H1 (cell line): ENCODE data around the gene SEMA3D. TPM values are rescaled to one million over a fixed set of nuclear protein-coding genes. Genes with fewer than 3 reads are reported as not detected.

Experiments
- CTCF ChIA-PET: fragments of 300-600 bp; sonication (Branson Sonifier 250); formaldehyde crosslinking; loops from one replicate; lab custom pipeline; 2021; ENCODE audit not compliant: partially characterized antibody; lab: Charles Lee
- POLR2A ChIA-PET: fragments of 300-600 bp; sonication (Branson Sonifier 250); formaldehyde crosslinking; loops from one replicate; lab custom pipeline; 2021; ENCODE audit warnings: inconsistent platforms; ENCODE audit not compliant: partially characterized antibody; lab: Charles Lee
- DNase-seq, 2 experiments: peaks; one replicate each; pipeline versions ENCODE4 v3.0.0 to v3.0.0-alpha.2; 2010 to 2022; ENCODE audit warnings: low spot score in 2 of 2, low read depth in 1 of 2, mixed read lengths in 1 of 2
- FAIRE-seq: peaks from 2 replicates; lab custom pipeline; 2011; peaks lifted over from hg19 to GRCh38; lab: Jason Lieb, UNC
- H2AFZ ChIP-seq: 2 replicates; pipeline ENCODE4 v1.8.1; 2012; ENCODE audit warnings: low read length, inconsistent platforms
- H2AK5ac ChIP-seq: 2 replicates; pipeline ENCODE4 v1.6.1; 2013; ENCODE audit warnings: low read depth, low read length
- H2BK120ac ChIP-seq: replicated peaks from 2 replicates; pipeline ENCODE3; 2013; ENCODE audit warnings: low read depth, low read length, inconsistent platforms
- H2BK12ac ChIP-seq: 2 replicates; pipeline ENCODE4 v1.6.1; 2013; ENCODE audit warnings: low read depth, low read length
- H2BK15ac ChIP-seq: 2 replicates; pipeline ENCODE4 v1.6.1; 2013; ENCODE audit warnings: low read length
- H2BK20ac ChIP-seq: 2 replicates; pipeline ENCODE4 v1.6.1; 2013; ENCODE audit warnings: low read length
- H2BK5ac ChIP-seq: 2 replicates; pipeline ENCODE4 v1.6.1; 2013; ENCODE audit warnings: low read depth, low read length
- H3K14ac ChIP-seq: 2 replicates; pipeline ENCODE4 v1.6.1; 2013; ENCODE audit warnings: inconsistent platforms; ENCODE audit not compliant: insufficient read length
- H3K18ac ChIP-seq: 2 replicates; pipeline ENCODE4 v1.6.1; 2013; ENCODE audit warnings: low read length; ENCODE audit errors: extremely low read depth
- H3K23ac ChIP-seq: 2 replicates; pipeline ENCODE4 v1.6.1; 2013; ENCODE audit warnings: inconsistent platforms; ENCODE audit not compliant: insufficient read length
- H3K23me2 ChIP-seq: 2 replicates; pipeline ENCODE4 v1.6.1; 2013; ENCODE audit warnings: low read depth, low read length
- H3K27ac ChIP-seq: 2 replicates; pipeline ENCODE4 v1.6.1; 2011; ENCODE audit warnings: low read depth, low read length, inconsistent platforms
- H3K27me3 ChIP-seq, 4 experiments: replicated peaks in 1 of 4; 1 replicate in 1 of 4; 2 replicates in 3 of 4; pipeline versions ENCODE4 v1.6.1 to v1.8.1; 2011 to 2013; ENCODE audit warnings: low read length in 3 of 4, mild to moderate bottlenecking in 3 of 4, inconsistent platforms in 2 of 4, mixed read lengths in 2 of 4, moderate library complexity in 1 of 4; ENCODE audit not compliant: control insufficient read depth in 3 of 4, insufficient read depth in 3 of 4; ENCODE audit errors: extremely low read depth in 1 of 4
- H3K36me3 ChIP-seq, 4 experiments: 2 replicates each; pipeline versions ENCODE4 v1.6.1 to v1.8.1; 2011 to 2013; ENCODE audit warnings: mild to moderate bottlenecking in 4 of 4, low read length in 3 of 4, moderate library complexity in 2 of 4, control low read depth in 1 of 4, inconsistent platforms in 1 of 4; ENCODE audit not compliant: insufficient read depth in 4 of 4, control insufficient read depth in 2 of 4
- H3K4ac ChIP-seq: replicated peaks from 2 replicates; pipeline ENCODE3; 2013; ENCODE audit warnings: low read length, low read depth, mixed read lengths, inconsistent platforms; ENCODE audit not compliant: insufficient read length
- H3K4me1 ChIP-seq, 4 experiments: replicated peaks in 1 of 4; 1 replicate in 1 of 4; 2 replicates in 3 of 4; pipeline versions ENCODE4 v1.6.1 to v1.8.1; 2011 to 2013; ENCODE audit warnings: low read length in 3 of 4, inconsistent platforms in 2 of 4, mixed read lengths in 1 of 4; ENCODE audit not compliant: insufficient read depth in 4 of 4, control insufficient read depth in 3 of 4
- H3K4me2 ChIP-seq, 2 experiments: 2 replicates each; pipeline versions ENCODE4 v1.6.1 to v1.8.1; 2011 to 2013; ENCODE audit warnings: low read depth in 2 of 2, low read length in 2 of 2, control low read depth in 1 of 2, inconsistent platforms in 1 of 2, mild to moderate bottlenecking in 1 of 2; ENCODE audit not compliant: insufficient read depth in 1 of 2
- H3K4me3 ChIP-seq, 4 experiments: fragments of 200-600, 300-600 bp in 1 of 4; sonication (generic), shearing (Covaris generic), sonication (Bioruptor Twin) in 1 of 4; 2 replicates each; pipeline versions ENCODE4 v1.5.1 to v1.8.1; 2011 to 2016; ENCODE audit warnings: low read length in 4 of 4, low read depth in 3 of 4, control low read depth in 2 of 4, inconsistent platforms in 2 of 4, mild to moderate bottlenecking in 2 of 4, mixed read lengths in 1 of 4, moderate library complexity in 1 of 4; ENCODE audit not compliant: insufficient read depth in 2 of 4; ENCODE audit errors: extremely low read depth in 1 of 4
- H3K56ac ChIP-seq: replicated peaks from 2 replicates; pipeline ENCODE3; 2013; ENCODE audit warnings: low read depth, mild to moderate bottlenecking, mixed read lengths, low read length, inconsistent platforms; ENCODE audit not compliant: insufficient read length
- H3K79me1 ChIP-seq: 2 replicates; pipeline ENCODE4 v1.6.1; 2013; ENCODE audit warnings: low read depth, low read length, control low read depth
- H3K79me2 ChIP-seq, 2 experiments: 2 replicates each; pipeline versions ENCODE4 v1.6.1 to v1.8.1; 2012 to 2013; ENCODE audit warnings: low read length in 2 of 2, mild to moderate bottlenecking in 2 of 2, inconsistent platforms in 1 of 2; ENCODE audit not compliant: insufficient read depth in 2 of 2, control insufficient read depth in 1 of 2
- H3K9ac ChIP-seq, 4 experiments: replicated peaks in 1 of 4; 1 replicate in 1 of 4; 2 replicates in 3 of 4; pipeline versions ENCODE4 v1.6.1 to v1.8.1; 2011 to 2013; ENCODE audit warnings: low read depth in 3 of 4, low read length in 3 of 4, control low read depth in 2 of 4, mild to moderate bottlenecking in 2 of 4, moderate library complexity in 2 of 4, inconsistent platforms in 1 of 4; ENCODE audit errors: extremely low read depth in 1 of 4
- H3K9me3 ChIP-seq, 2 experiments: 2 replicates each; pipeline versions ENCODE4 v1.6.1 to v1.8.1; 2012 to 2013; ENCODE audit warnings: mild to moderate bottlenecking in 2 of 2, moderate library complexity in 2 of 2, control low read depth in 1 of 2, inconsistent platforms in 1 of 2, low read depth in 1 of 2, low read length in 1 of 2, mixed read lengths in 1 of 2; ENCODE audit not compliant: insufficient read depth in 2 of 2
- H4K20me1 ChIP-seq, 2 experiments: replicated peaks in 1 of 2; 2 replicates each; pipeline versions ENCODE3 to v1.8.1; 2011 to 2013; ENCODE audit warnings: inconsistent platforms in 2 of 2, low read length in 2 of 2, mild to moderate bottlenecking in 1 of 2; ENCODE audit not compliant: insufficient read depth in 2 of 2, control insufficient read depth in 1 of 2
- H4K5ac ChIP-seq: 2 replicates; pipeline ENCODE4 v1.6.1; 2013; ENCODE audit warnings: low read length, low read depth, mixed read lengths, inconsistent platforms; ENCODE audit not compliant: insufficient read length
- H4K8ac ChIP-seq: 2 replicates; pipeline ENCODE4 v1.8.0; 2013; ENCODE audit warnings: mild to moderate bottlenecking, moderate library complexity, low read length, inconsistent platforms; ENCODE audit not compliant: insufficient read depth; ENCODE audit errors: extremely low read depth
- H4K91ac ChIP-seq: replicated peaks from 2 replicates; pipeline ENCODE3; 2013; ENCODE audit warnings: low read length, mixed read lengths, inconsistent platforms; ENCODE audit not compliant: insufficient read length
- CBX5 ChIP-seq: fragments of 300-800, 300-1000 bp; sonication (generic); IDR thresholded peaks from 2 replicates; pipeline ENCODE4 v1.7.1; 2016; ENCODE audit warnings: antibody characterized with exemption, low read length, low read depth
- CEBPB ChIP-seq: IDR thresholded peaks from 2 replicates; pipeline ENCODE4 v1.6.1; 2012; ENCODE audit warnings: low read depth, low read length
- EGR1 ChIP-seq: IDR thresholded peaks from 2 replicates; pipeline ENCODE4 v1.6.1; 2011; ENCODE audit warnings: low read depth, low read length, borderline replicate concordance
- PHF8 ChIP-seq: fragments of 200-600 bp; sonication (generic); conservative IDR thresholded peaks from 2 replicates; pipeline ENCODE4 v1.7.1; 2012; ENCODE audit warnings: low read depth, mild to moderate bottlenecking, inconsistent platforms, low read length, moderate library complexity
- SUZ12 ChIP-seq: fragments of 200-600 bp; sonication (generic); IDR thresholded peaks from 2 replicates; pipeline ENCODE4 v1.6.1; 2012; ENCODE audit warnings: mild to moderate bottlenecking, inconsistent platforms, low read length, moderate library complexity, mixed read lengths
- whole genome bisulfite sequencing, 2 experiments: shearing (Covaris generic) in 1 of 2; methylation state at CpG; one replicate each; pipeline versions ENCODE4 v1.1.6 to v1.1.7; 2013 to 2015; ENCODE audit warnings: low lambda C conversion rate in 2 of 2, mixed read lengths in 2 of 2, inconsistent platforms in 1 of 2, low coverage in 1 of 2, missing lambda C conversion rate in 1 of 2; ENCODE audit not compliant: insufficient replicate concordance in 2 of 2, insufficient coverage in 1 of 2, insufficient read length in 1 of 2; ENCODE audit errors: extremely low coverage in 1 of 2, missing lambda C conversion rate in 1 of 2; 5-methylcytosine and 5-hydroxymethylcytosine counted together
- polyA plus RNA-seq, 7 experiments: library from polyadenylated mRNA; depleted of rRNA in 3 of 7; stranded (reverse) in 5 of 7; unstranded in 2 of 7; fragments of >200 nt in 5 of 7; fragments of 200-250 nt in 2 of 7; gene quantifications; 1 replicate in 5 of 7; 2 replicates in 1 of 7; 4 replicates in 1 of 7; pipeline versions ENCODE4 v1.2.1 to v1.2.3, GENCODE V29; 2011 to 2013; ENCODE audit warnings: missing spikeins in 2 of 7, mixed read lengths in 2 of 7
- total RNA-seq: library from RNA; stranded (reverse); fragmentation: NEBNext Ultra II Directional; extraction: Animal tissue kit (Norgen Biotek cat#: 25700); gene quantifications from 2 replicates; pipeline ENCODE4 v1.2.1, GENCODE V29; 2021
- TF ChIP-seq, protein P1 (sequence below): IDR thresholded peaks from 2 replicates; pipeline ENCODE4 v1.6.1; 2012; ENCODE audit warnings: inconsistent platforms
- TF ChIP-seq, protein P2 (sequence below): IDR thresholded peaks from 2 replicates; pipeline ENCODE4 v1.6.1; 2011; ENCODE audit warnings: low read depth, mild to moderate bottlenecking, low read length; ENCODE audit not compliant: insufficient read depth

The SEMA3D gene
- total and polyA plus RNA-seq, 2 of the 8 experiments (the other 6 are each of a cell fraction or from before 2014, with no cell fraction given) = 1.6 to 3.5 TPM

DNA sequence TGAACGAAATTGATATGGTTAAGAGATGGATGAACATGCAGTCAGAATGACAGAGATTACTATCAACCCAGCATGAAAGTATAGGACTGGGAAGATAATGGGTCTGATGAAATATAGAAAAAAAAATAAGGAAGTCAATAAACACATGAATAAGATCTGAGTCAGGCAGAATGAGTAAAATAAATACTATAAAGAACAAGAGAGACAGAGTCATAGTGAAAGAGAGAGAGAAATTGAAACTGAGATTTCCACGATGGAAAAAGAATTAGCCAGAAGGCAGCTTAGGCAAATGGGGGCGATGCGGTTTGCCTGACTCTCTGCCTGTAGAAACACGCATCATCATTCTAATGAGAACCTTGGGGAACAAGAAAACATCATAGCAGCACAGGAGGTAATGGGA, 26.6 kb downstream of the SEMA3D start:
- H4K91ac ChIP-seq = no peak overlapping the region
- H3K18ac ChIP-seq = no peak overlapping the region
- ChIA-PET POLR2A (no interaction called here), CTCF (no interaction called here)
- H3K9ac ChIP-seq = no peak overlapping the region
- no peak overlapping the region for H3K4me3 ChIP-seq
- H4K20me1 ChIP-seq = no peaks in the 10 kb centered on the region
- H3K27me3 ChIP-seq = no peaks in the 10 kb centered on the region
- no peaks in the 10 kb centered on the region for H3K23me2 ChIP-seq
- no peak overlapping the region for H3K14ac ChIP-seq
- H2BK120ac ChIP-seq = no peak overlapping the region
- H3K79me2 ChIP-seq = no peaks in the 10 kb centered on the region
- FAIRE-seq (no peak), DNase-seq (no peak)
- no peak overlapping the region for H4K5ac ChIP-seq
- TF ChIP-seq CBX5 (no peak), PHF8 (no peak), EGR1 (no peak), SUZ12 (no peak), CEBPB (no peak)
- TF ChIP-seq, protein P1, sequence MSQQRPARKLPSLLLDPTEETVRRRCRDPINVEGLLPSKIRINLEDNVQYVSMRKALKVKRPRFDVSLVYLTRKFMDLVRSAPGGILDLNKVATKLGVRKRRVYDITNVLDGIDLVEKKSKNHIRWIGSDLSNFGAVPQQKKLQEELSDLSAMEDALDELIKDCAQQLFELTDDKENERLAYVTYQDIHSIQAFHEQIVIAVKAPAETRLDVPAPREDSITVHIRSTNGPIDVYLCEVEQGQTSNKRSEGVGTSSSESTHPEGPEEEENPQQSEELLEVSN = no peak
- TF ChIP-seq, protein P2, sequence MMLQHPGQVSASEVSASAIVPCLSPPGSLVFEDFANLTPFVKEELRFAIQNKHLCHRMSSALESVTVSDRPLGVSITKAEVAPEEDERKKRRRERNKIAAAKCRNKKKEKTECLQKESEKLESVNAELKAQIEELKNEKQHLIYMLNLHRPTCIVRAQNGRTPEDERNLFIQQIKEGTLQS = no peak
- H2AFZ ChIP-seq = no peak overlapping the region
- no peak overlapping the region for H3K23ac ChIP-seq
- no peak overlapping the region for H3K4me2 ChIP-seq
- H3K56ac ChIP-seq = no peak overlapping the region
- 88% methylated on average over 5 of the region's 5 CpGs; no CpG with 5 or more reads in 1 of the 2 experiments for WGBS, 2 experiments
- no peak overlapping the region for H4K8ac ChIP-seq
- no peak overlapping the region for H2BK15ac ChIP-seq
- H3K36me3 ChIP-seq = no peaks in the 10 kb centered on the region
- H3K4me1 ChIP-seq = no peaks in the 10 kb centered on the region
- H3K9me3 ChIP-seq = no peaks in the 10 kb centered on the region
- no peak overlapping the region for H2AK5ac ChIP-seq
- H2BK5ac ChIP-seq = no peak overlapping the region
- no peak overlapping the region for H2BK20ac ChIP-seq
- no peaks in the 10 kb centered on the region for H3K79me1 ChIP-seq
- H2BK12ac ChIP-seq = no peak overlapping the region
- no peak overlapping the region for H3K27ac ChIP-seq
- no peak overlapping the region for H3K4ac ChIP-seq
